Fibroblast of the aortic adventitia (primary cell): Measurements from ENCODE around the gene EXOSC10. TPM values are rescaled to one million over a fixed set of nuclear protein-coding genes. Genes with fewer than 3 reads are reported as not detected.

ENCODE experiments used
- DNase-seq: peaks from one replicate; pipeline ENCODE4 v3.0.0-alpha.2; 2010; ENCODE audit warnings: low read depth
- H3K4me3 ChIP-seq: 2 replicates; pipeline ENCODE4 v1.5.1; 2011; ENCODE audit warnings: low read depth, mild to moderate bottlenecking, control low read depth, low read length, moderate library complexity
- CTCF ChIP-seq: IDR thresholded peaks from 2 replicates; pipeline ENCODE4 v1.5.1; 2011; ENCODE audit warnings: mild to moderate bottlenecking, low read length, control low read depth, inconsistent platforms; ENCODE audit not compliant: insufficient read depth
- total RNA-seq: library from RNA; depleted of rRNA; stranded (reverse); fragments of >200 nt; gene quantifications from 2 replicates; pipeline ENCODE4 v1.2.3, GENCODE V29; 2012; ENCODE audit warnings: low replicate concordance

EXOSC10 gene
- total RNA-seq, 1 donor, result 63.6 TPM

- no peak overlapping the region for H3K4me3 ChIP-seq
- DNase-seq, result no peak
- TF ChIP-seq CTCF, result no peak
Observed at GRCh38 chr1:11142618-11143391, 43.1 kb upstream of the EXOSC10 start.

- peak; percentile 59 for DNase-seq
- TF ChIP-seq CTCF, result no peak
Observed at GRCh38 chr1:11138952-11139351, 39.3 kb upstream of the EXOSC10 start.

GRCh38 chr1:11138029-11138428 lies 38.4 kb upstream of the EXOSC10 start:
- DNase-seq, result no peak
- TF ChIP-seq CTCF, result no peak
- no peak overlapping the region for H3K4me3 ChIP-seq

More at GRCh38 chr1:11138952-11139351, 39.3 kb upstream of the EXOSC10 start:
- no peak overlapping the region for H3K4me3 ChIP-seq

- no peak for TF ChIP-seq CTCF
- no peak for DNase-seq
- no peak overlapping the region for H3K4me3 ChIP-seq
Observed at GRCh38 chr1:11134898-11135266, 35.2 kb upstream of the EXOSC10 start.

- TF ChIP-seq CTCF, result no peak
- DNase-seq, result peak; percentile 13
Observed at GRCh38 chr1:11134251-11134897, 34.7 kb upstream of the EXOSC10 start.

GRCh38 chr1:11132563-11133293 lies 33.1 kb upstream of the EXOSC10 start:
- DNase-seq, result no peak
- no peak for TF ChIP-seq CTCF
- no peak overlapping the region for H3K4me3 ChIP-seq

More at GRCh38 chr1:11134251-11134897, 34.7 kb upstream of the EXOSC10 start:
- H3K4me3 ChIP-seq, result no peak overlapping the region
